ENCODE data around the gene SUGP2. TPM values are rescaled to one million over a fixed set of nuclear protein-coding genes. Genes with fewer than 3 reads are reported as not detected.

The SUGP2 gene
- total and polyA plus RNA-seq, 4 donors, result 7.4 to 93.1 (median 61.1) TPM

DNA sequence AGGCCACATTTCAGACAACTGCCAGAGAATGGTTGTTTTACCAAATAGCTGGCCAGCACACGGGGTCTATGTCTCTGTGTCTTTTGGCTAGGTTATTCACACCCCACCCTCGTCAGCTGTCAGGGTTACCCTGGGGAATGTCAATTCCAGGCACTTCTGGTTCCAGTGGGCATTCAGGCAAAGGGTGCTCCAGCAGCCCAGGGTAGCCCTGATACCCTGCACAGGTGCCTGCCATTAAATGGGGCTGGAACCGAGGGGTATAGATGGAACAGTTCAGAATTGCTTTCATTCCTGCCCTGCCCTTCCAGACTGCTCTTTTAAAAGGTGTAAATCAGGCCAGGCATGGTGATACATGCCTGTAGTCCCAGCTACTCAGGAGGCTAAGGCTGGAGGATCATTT, 49.1 kb downstream of the SUGP2 start:
- WGBS, 2 donors, result 43 to 46% methylated on average over 3 of the region's 3 CpGs
- no peaks in the 10 kb centered on the region for H3K4me1 ChIP-seq (ENCODE audit: control insufficient read depth in 1 of 2, insufficient read depth in 2 of 2, low read length in 2 of 2)
- no peak overlapping the region for H3K27ac ChIP-seq (ENCODE audit: low read depth in 1 of 2, low read length in 2 of 2)
- no peaks in the 10 kb centered on the region for H3K36me3 ChIP-seq (ENCODE audit: control insufficient read depth in 1 of 2, insufficient read depth in 2 of 2, low read length in 1 of 2)
- no peaks in the 10 kb centered on the region for H3K27me3 ChIP-seq (ENCODE audit: control insufficient read depth in 1 of 2, insufficient read depth in 2 of 2, low read length in 1 of 2)
- no peaks in the 10 kb centered on the region for H3K9me3 ChIP-seq (ENCODE audit: control insufficient read depth, low read length)
- H3K4me3 ChIP-seq (ENCODE audit: low read length in 2 of 2), result no peak overlapping the region
- ATAC-seq (ENCODE audit: low FRiP score) (no peak), DNase-seq (no peak)
- intact Hi-C loops (cut with DNase I), result no loop called here

DNA sequence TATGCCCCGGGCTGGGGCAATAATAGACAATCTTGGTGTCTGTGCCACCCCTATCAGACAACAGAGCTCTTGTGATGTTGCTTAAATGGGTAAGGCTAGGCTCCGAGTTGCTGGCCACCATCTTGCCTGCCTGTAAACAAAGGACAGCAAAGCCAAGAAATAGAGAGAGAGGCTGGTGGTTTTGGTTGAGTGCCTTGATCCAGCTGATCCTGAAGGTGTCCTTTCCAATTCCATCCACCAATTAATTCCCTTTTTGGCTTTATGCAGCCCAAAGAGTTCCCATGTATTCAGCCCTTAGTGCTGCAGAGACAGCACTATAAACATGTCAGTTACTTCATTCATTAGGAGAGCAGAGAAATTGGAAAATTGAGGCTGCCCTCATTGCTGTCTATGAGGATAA, 50.6 kb downstream of the SUGP2 start:
- Histone ChIP-seq H3K36me3 (ENCODE audit: control insufficient read depth in 1 of 2, insufficient read depth in 2 of 2, low read length in 1 of 2) (no peaks in the 10 kb centered on the region), H3K27me3 (ENCODE audit: control insufficient read depth in 1 of 2, insufficient read depth in 2 of 2, low read length in 1 of 2) (no peaks in the 10 kb centered on the region), H3K27ac (ENCODE audit: low read depth in 1 of 2, low read length in 2 of 2) (no peak overlapping the region), H3K4me1 (ENCODE audit: control insufficient read depth in 1 of 2, insufficient read depth in 2 of 2, low read length in 2 of 2) (no peaks in the 10 kb centered on the region), H3K9me3 (ENCODE audit: control insufficient read depth, low read length) (no peaks in the 10 kb centered on the region), H3K4me3 (ENCODE audit: low read length in 2 of 2) (no peak overlapping the region)
- DNase-seq, result no peak
- 79 to 85% methylated on average over 2 of the region's 2 CpGs for WGBS, 2 donors
- no peak for ATAC-seq (ENCODE audit: low FRiP score)
- intact Hi-C loops (cut with DNase I), result no loop called here

DNA sequence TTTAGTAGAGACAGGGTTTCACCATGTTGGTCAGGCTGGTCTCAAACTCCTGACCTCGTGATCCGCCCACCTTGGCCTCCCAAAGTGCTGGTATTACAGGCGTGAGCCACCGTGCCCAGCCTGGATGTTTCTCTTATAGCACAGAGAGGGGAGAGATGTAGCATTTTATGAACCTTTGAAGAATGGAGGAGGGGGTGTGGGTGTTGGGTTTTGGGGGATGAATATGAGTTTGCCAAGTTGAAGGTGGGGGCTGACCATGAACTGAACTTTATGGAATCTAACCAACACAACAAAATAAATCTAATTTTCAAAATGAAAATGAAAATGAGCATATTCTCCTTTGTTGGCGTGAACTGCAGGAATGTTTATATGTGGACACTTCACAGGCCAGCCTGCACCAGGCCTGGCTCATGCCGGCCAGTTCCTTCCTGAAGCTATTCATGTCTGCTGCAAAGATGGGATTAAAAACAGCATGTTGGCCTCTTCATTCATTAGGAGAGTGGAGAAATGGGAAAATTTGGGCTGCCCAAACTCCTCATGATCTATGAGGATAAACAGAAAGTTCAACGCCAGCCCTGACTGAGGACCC, 52.8 kb downstream of the SUGP2 start:
- intact Hi-C loops (cut with DNase I), result no loop called here
- no peak overlapping the region for H3K27ac ChIP-seq (ENCODE audit: low read depth in 1 of 2, low read length in 2 of 2)
- H3K4me3 ChIP-seq (ENCODE audit: low read length in 2 of 2), result no peak overlapping the region
- DNase-seq (no peak), ATAC-seq (ENCODE audit: low FRiP score) (no peak)
- no peaks in the 10 kb centered on the region for H3K9me3 ChIP-seq (ENCODE audit: control insufficient read depth, low read length)
- 81 to 87% methylated on average over 7 of the region's 7 CpGs for WGBS, 2 donors
- no peaks in the 10 kb centered on the region for H3K36me3 ChIP-seq (ENCODE audit: control insufficient read depth in 1 of 2, insufficient read depth in 2 of 2, low read length in 1 of 2)
- H3K27me3 ChIP-seq (ENCODE audit: control insufficient read depth in 1 of 2, insufficient read depth in 2 of 2, low read length in 1 of 2), result no peaks in the 10 kb centered on the region
- no peaks in the 10 kb centered on the region for H3K4me1 ChIP-seq (ENCODE audit: control insufficient read depth in 1 of 2, insufficient read depth in 2 of 2, low read length in 2 of 2)

GRCh38 chr19:18978616-18979015, 54.7 kb downstream of the SUGP2 start:
- no peak for DNase-seq
- H3K27ac ChIP-seq (ENCODE audit: low read depth in 1 of 2, low read length in 2 of 2), result no peak overlapping the region
- H3K4me1 ChIP-seq (ENCODE audit: control insufficient read depth in 1 of 2, insufficient read depth in 2 of 2, low read length in 2 of 2), result no peaks in the 10 kb centered on the region
- no peak for ATAC-seq (ENCODE audit: low FRiP score)
- WGBS, 2 donors, result 78% methylated on average over 6 to 7 of the region's 7 CpGs
- intact Hi-C loops (cut with DNase I), result no loop called here
- H3K4me3 ChIP-seq (ENCODE audit: low read length in 2 of 2), result no peak overlapping the region
- H3K9me3 ChIP-seq (ENCODE audit: control insufficient read depth, low read length), result no peaks in the 10 kb centered on the region
- H3K27me3 ChIP-seq (ENCODE audit: control insufficient read depth in 1 of 2, insufficient read depth in 2 of 2, low read length in 1 of 2), result no peaks in the 10 kb centered on the region
- no peaks in the 10 kb centered on the region for H3K36me3 ChIP-seq (ENCODE audit: control insufficient read depth in 1 of 2, insufficient read depth in 2 of 2, low read length in 1 of 2)

- no peaks in the 10 kb centered on the region for H3K9me3 ChIP-seq (ENCODE audit: control insufficient read depth, low read length)
- intact Hi-C loops (cut with DNase I), result no loop called here
- no peaks in the 10 kb centered on the region for H3K4me1 ChIP-seq (ENCODE audit: control insufficient read depth in 1 of 2, insufficient read depth in 2 of 2, low read length in 2 of 2)
- 56 to 66% methylated on average over 10 of the region's 10 CpGs for WGBS, 2 donors
- H3K27me3 ChIP-seq (ENCODE audit: control insufficient read depth in 1 of 2, insufficient read depth in 2 of 2, low read length in 1 of 2), result no peaks in the 10 kb centered on the region
- no peaks in the 10 kb centered on the region for H3K36me3 ChIP-seq (ENCODE audit: control insufficient read depth in 1 of 2, insufficient read depth in 2 of 2, low read length in 1 of 2)
- no peak overlapping the region for H3K4me3 ChIP-seq (ENCODE audit: low read length in 2 of 2)
- H3K27ac ChIP-seq (ENCODE audit: low read depth in 1 of 2, low read length in 2 of 2), result no peak overlapping the region
- no peak for ATAC-seq (ENCODE audit: low FRiP score)
- no peak for DNase-seq
Measured at GRCh38 chr19:18975869-18976268, 57.4 kb downstream of the SUGP2 start.

DNA sequence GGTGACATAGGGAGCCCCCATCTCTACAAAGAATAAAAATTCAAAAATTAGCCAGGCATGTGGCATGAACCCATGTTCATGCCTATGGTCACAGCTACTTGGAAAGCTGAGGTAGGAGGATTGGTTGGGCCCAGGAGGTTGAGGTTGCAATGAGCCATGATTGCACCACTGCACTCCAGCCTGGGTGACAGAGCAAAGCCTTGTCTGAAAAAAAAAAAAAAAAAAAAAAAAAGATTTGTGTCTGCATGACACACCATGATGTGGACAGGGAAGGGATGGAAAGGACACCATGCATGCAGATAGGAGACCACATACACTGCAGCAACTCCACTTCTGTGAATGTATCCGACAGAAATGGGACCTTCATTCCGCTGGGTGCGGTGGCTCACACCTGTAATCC, 58.3 kb downstream of the SUGP2 start:
- Histone ChIP-seq H3K9me3 (ENCODE audit: control insufficient read depth, low read length) (no peaks in the 10 kb centered on the region), H3K27ac (ENCODE audit: low read depth in 1 of 2, low read length in 2 of 2) (no peak overlapping the region), H3K36me3 (ENCODE audit: control insufficient read depth in 1 of 2, insufficient read depth in 2 of 2, low read length in 1 of 2) (no peaks in the 10 kb centered on the region), H3K4me1 (ENCODE audit: control insufficient read depth in 1 of 2, insufficient read depth in 2 of 2, low read length in 2 of 2) (no peaks in the 10 kb centered on the region), H3K27me3 (ENCODE audit: control insufficient read depth in 1 of 2, insufficient read depth in 2 of 2, low read length in 1 of 2) (no peaks in the 10 kb centered on the region), H3K4me3 (ENCODE audit: low read length in 2 of 2) (no peak overlapping the region)
- intact Hi-C loops (cut with DNase I), result no loop called here
- no peak for ATAC-seq (ENCODE audit: low FRiP score)
- DNase-seq, result no peak
- 98% methylated on average over 3 of the region's 3 CpGs for WGBS, 2 donors

DNA sequence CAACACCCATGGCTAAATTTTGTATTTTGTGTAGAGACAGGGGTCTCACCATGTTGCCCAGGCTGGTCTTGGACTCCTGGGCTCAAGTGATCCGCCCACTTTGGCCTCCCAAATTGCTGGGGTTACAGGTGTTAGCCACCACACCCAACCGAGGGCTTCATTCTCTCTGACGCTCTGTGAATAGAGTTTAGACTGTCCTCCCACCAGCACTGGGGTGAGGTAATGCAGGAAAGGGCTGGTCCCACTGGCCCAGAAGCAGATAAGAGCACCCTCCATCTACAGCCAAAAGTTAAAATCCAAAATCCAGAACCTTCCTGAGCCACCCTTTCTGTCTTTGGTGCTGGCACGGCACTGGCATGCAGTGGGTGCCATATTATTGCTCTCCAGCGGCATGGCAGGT, 60.5 kb downstream of the SUGP2 start:
- intact Hi-C loops (cut with DNase I), result no loop called here
- no peak overlapping the region for H3K27ac ChIP-seq (ENCODE audit: low read depth in 1 of 2, low read length in 2 of 2)
- 74% methylated on average over 5 of the region's 5 CpGs for WGBS, 2 donors
- H3K4me3 ChIP-seq (ENCODE audit: low read length in 2 of 2), result no peak overlapping the region
- no peaks in the 10 kb centered on the region for H3K36me3 ChIP-seq (ENCODE audit: control insufficient read depth in 1 of 2, insufficient read depth in 2 of 2, low read length in 1 of 2)
- H3K9me3 ChIP-seq (ENCODE audit: control insufficient read depth, low read length), result no peaks in the 10 kb centered on the region
- no peaks in the 10 kb centered on the region for H3K4me1 ChIP-seq (ENCODE audit: control insufficient read depth in 1 of 2, insufficient read depth in 2 of 2, low read length in 2 of 2)
- H3K27me3 ChIP-seq (ENCODE audit: control insufficient read depth in 1 of 2, insufficient read depth in 2 of 2, low read length in 1 of 2), result no peaks in the 10 kb centered on the region
- DNase-seq (no peak), ATAC-seq (ENCODE audit: low FRiP score) (peak; percentile 15)

DNA sequence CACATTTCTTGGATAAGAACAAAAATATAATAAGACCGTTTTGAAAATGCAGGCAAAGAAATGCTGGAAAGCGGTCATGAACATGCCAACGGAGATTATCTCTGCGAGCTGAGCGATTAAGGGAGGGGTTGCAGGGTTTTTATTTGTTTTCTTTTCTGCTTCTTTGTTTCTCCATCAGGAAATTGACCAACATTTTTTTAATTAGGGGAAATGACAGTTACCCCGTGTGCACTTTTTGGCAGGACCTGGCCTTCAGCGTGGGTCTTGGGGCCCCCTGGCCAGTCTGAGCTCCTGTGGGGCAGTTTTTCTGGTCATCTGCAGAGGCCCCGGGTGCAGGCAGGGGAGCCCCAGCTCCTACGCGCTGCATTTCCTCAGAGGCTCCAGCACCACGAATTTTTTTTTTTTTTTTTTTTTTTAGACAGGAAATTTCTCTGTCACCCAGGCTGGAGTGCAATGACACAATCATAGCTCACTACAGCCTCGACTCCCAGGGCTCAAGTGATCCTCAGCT, 61.0 kb downstream of the SUGP2 start:
- intact Hi-C loops (cut with DNase I), result no loop called here
- peak; percentile 63 for ATAC-seq (ENCODE audit: low FRiP score)
- no peak overlapping the region for H3K4me3 ChIP-seq (ENCODE audit: low read length in 2 of 2)
- H3K4me1 ChIP-seq (ENCODE audit: control insufficient read depth in 1 of 2, insufficient read depth in 2 of 2, low read length in 2 of 2), result no peaks in the 10 kb centered on the region
- no peak overlapping the region for H3K27ac ChIP-seq (ENCODE audit: low read depth in 1 of 2, low read length in 2 of 2)
- H3K27me3 ChIP-seq (ENCODE audit: control insufficient read depth in 1 of 2, insufficient read depth in 2 of 2, low read length in 1 of 2), result no peaks in the 10 kb centered on the region
- H3K9me3 ChIP-seq (ENCODE audit: control insufficient read depth, low read length), result no peaks in the 10 kb centered on the region
- WGBS, 2 donors, result 0 to 4% methylated on average over 12 of the region's 12 CpGs
- DNase-seq, result no peak
- H3K36me3 ChIP-seq (ENCODE audit: control insufficient read depth in 1 of 2, insufficient read depth in 2 of 2, low read length in 1 of 2), result no peaks in the 10 kb centered on the region

DNA sequence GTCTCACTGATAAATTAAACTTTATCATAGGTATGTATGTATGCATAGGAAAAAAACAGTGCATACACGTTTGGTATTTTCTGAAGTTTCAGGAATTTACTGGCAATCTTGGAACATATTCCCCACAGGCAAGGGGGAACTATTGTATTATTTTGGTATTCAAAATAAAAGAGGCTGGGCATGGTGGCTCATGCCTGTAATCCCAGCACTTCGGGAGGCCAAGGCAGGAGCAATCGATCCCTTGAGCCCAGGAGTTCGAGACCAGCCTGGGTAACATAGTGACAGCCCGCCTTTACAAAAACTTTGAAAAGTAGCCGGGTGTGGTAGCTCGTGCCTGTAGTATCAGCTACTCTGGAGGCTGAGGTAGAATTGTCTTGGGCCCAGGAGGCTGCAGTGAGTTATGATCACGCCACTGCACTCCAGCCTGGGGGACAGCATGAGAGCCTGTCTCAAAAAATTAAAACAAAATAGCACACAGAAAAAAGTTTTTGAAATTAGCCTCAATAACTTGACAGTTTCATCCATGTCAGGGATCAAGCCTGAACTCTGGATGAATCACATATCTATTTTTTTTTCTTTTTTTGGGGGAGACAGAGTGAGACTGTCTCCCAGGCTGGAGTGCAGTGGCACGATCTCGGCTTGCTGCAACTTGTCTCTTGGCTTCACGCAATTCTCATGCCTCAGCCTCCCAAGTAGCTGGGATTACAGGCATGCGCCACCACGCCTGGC, 63.2 kb downstream of the SUGP2 start:
- no peak overlapping the region for H3K27ac ChIP-seq (ENCODE audit: low read depth in 1 of 2, low read length in 2 of 2)

More for the DNA sequence above, 63.2 kb downstream of the SUGP2 start:
- H3K9me3 ChIP-seq (ENCODE audit: control insufficient read depth, low read length), result no peaks in the 10 kb centered on the region
- no peak overlapping the region for H3K4me3 ChIP-seq (ENCODE audit: low read length in 2 of 2)
- 56 to 69% methylated on average over 13 of the region's 13 CpGs for WGBS, 2 donors
- no peaks in the 10 kb centered on the region for H3K27me3 ChIP-seq (ENCODE audit: control insufficient read depth in 1 of 2, insufficient read depth in 2 of 2, low read length in 1 of 2)
- H3K4me1 ChIP-seq (ENCODE audit: control insufficient read depth in 1 of 2, insufficient read depth in 2 of 2, low read length in 2 of 2), result no peaks in the 10 kb centered on the region
- no peak for DNase-seq
- no peaks in the 10 kb centered on the region for H3K36me3 ChIP-seq (ENCODE audit: control insufficient read depth in 1 of 2, insufficient read depth in 2 of 2, low read length in 1 of 2)
- ATAC-seq (ENCODE audit: low FRiP score), result no peak
- intact Hi-C loops (cut with DNase I), result no loop called here
